Activated CD4-positive, alpha-beta T cell treated with anti-CD3 and anti-CD28 coated beads for 1 hour (primary cell): Measurements from ENCODE around the gene SRRD.
"Not testable (repeated sequence)": the region's sequence is repeated elsewhere in the genome, so short reads cannot be mapped to it uniquely, and the experiment has no call there.

Experiments
- DNase-seq: peaks from one replicate; pipeline ENCODE4 v3.0.0-alpha.2; 2020

The SRRD gene, protein sequence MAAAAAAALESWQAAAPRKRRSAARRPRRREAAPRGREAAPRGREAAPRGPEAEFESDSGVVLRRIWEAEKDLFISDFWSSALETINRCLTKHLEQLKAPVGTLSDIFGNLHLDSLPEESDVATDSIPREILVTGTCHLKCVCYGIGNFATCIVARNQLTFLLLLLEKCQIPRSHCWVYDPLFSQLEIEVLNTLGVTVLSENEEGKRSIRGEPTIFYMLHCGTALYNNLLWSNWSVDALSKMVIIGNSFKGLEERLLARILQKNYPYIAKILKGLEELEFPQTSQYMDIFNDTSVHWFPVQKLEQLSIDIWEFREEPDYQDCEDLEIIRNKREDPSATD

GRCh38 chr22:26483439-26484359 is at the start of gene SRRD, which contains the start of gene HPS4:
Gene SRRD, plus strand, starts transcription at chr22:26483877. Its CDS starts 14 bp downstream, at chr22:26483891.
Gene HPS4, minus strand, starts transcription at chr22:26483783. Its CDS starts 2,021 bp downstream, at chr22:26481762.
- peak; percentile 91 for DNase-seq

- no peak for DNase-seq
Measured at GRCh38 chr22:26435327-26436093, 48.2 kb upstream of the SRRD start.

GRCh38 chr22:26436903-26437515 is 46.7 kb upstream of the SRRD start:
- no peak for DNase-seq

DNA sequence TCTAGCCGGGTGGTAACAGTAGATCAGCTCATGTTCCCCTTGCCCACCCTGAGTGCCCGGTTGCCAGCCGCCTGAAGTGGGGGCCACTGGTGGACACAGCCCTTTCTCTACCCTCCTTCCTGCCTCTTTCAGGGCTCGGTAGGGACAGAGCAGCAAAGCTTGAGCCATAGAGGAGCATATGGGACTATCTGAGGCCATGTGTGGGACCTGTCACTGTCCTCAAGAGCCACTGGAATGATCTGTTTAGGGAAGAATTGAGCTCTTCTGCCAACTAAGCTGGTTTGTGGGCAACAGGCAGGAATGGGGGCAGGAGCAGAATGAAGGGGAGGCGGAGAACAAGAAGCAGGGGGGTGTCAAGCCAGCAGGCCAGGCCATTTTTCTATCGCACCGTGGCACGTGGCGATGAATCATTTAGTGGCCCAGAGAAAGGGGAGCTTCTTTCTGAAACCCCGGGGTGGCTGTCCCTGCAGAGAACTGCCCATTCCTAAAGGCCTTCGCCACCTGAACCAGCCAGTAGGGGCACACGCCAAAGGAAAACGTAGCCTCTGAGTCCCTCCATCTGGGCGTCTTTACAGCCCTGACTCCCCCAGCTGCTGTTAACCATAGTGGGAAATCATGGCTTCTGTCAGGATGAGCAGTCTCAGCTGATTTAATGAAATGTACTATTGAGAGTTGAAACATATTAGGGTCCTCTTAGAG is 45.8 kb upstream of the SRRD start:
- no peak for DNase-seq

DNA sequence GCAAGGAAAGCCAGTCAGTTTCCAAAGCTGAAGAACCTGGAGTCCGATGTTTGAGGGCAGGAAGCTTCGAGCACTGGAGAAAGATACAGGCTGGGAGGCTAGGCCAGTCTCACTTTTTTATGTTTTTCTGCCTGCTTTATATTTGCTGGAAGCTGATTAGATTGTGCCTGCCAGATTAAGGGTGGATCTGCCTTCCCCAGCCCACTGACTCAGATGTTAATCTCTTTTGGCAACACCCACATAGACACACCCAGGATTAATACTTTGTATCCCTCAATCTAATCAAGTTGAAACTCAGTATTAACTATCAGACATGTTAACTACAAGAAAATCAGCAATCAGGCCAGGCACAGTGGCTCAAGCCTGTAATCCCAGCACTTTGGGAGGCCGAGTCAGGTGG is 44.9 kb upstream of the SRRD start:
- DNase-seq = not testable (repeated sequence)

DNA sequence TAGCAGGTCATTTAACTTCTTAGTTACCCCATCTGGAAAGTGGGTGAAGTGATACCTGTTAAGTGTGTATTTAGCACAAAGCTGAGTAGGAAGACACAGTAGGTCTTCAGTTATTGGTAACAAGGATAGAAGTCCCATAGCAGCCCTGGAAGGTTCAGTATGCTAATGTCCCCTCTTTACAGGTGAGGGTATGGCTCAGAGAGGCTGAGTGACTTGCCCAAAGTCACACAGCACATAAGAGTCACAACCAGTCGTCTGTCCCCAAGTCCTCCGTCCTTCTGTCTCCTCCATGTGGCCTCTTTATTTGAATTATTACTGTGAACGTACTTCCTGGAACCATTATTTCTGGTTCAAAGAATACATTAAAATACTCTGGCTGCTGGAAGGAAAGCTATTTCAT is 44.1 kb upstream of the SRRD start:
- no peak for DNase-seq

GRCh38 chr22:26442086-26442756 is 41.5 kb upstream of the SRRD start:
- DNase-seq = no peak

- DNase-seq = no peak
Measured at GRCh38 chr22:26443901-26444690, 39.6 kb upstream of the SRRD start.

DNA sequence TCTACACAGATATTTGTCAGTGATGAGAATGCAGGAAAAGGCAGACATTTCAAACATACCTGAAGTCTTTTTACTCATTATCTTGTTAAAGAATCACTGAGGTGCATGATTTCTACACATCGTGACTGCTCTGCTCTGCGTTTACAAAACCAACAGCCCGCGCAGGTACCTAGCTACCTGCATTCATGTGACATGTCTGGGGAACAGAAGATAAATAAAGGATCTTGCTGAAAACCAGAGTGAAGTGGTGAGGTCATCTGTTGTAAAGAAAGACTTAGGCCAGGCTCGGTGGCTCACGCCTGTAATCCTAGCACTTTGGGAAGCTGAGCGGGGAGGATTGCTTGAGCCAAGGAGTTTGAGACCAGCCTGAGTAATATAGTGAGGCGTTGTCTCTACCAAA is 38.9 kb upstream of the SRRD start:
- no peak for DNase-seq

DNA sequence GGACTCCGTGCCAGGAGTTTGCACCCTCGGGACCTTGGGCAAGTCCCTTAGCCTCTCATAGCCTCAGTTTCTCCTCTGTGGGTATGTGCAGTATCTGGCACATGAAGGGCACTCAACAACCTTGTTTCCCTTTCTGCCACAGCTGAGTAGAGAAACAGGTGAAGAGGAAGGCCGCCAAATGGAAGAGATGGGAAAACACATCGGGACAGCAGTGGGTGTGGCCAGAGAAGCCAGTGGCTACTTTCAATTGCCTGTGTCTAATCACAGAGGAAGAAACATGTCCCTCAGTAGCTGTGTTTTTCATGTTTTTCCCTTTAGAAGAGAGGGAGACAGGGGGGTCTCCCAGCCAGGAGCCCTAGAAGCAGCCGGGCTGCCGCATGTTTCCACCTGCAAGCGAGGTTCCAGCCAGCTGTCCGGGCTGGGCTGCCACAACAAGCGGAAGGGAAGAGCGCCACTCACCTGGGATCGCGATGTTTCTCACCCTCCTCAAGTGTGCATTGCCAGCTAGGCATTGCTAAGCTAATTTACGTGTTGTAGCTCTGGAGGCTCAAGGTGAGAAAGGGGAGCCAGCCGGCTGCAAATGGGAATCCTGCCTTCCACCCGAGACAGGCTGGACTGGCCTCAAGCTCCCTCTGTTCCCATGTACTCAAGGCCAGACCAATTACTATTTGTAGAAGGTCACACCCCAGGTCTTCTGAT is 38.0 kb upstream of the SRRD start:
- no peak for DNase-seq

- DNase-seq = no peak
Measured at GRCh38 chr22:26446808-26447515, 36.7 kb upstream of the SRRD start.

DNA sequence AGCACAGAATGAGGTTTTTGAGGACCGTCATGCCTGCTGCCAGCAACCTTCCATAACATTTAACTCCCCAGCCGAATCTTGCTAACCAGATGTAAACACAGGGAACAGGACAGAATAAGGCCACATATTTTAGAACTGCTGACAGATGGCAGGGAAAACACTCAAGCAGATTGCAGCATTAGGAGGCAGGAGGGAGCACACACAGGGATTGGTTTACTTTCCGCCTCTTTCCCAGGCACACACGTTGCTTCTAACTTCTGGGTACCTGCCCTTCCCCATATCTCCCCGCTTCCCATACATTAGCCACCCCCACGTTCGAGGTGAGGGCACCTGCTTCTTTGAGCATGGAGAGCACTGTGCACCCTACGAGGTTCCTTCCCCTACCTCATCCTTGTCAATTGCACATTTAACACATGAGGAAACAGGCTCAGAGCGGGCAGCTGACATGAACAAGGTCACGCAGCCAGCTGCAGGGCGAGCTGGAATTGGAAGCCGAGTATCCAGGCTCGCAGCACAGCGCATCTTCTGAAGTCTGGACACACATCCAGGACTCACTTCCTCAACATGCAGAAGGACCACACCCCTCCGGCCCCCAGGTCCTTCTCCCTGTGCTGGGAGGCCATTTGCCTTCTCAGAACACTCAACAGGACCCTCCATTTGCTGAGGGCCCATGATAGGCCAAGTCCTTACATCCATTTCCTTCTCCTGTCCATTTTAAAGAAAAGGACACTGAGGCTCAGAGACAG is 35.9 kb upstream of the SRRD start:
- DNase-seq = no peak

DNA sequence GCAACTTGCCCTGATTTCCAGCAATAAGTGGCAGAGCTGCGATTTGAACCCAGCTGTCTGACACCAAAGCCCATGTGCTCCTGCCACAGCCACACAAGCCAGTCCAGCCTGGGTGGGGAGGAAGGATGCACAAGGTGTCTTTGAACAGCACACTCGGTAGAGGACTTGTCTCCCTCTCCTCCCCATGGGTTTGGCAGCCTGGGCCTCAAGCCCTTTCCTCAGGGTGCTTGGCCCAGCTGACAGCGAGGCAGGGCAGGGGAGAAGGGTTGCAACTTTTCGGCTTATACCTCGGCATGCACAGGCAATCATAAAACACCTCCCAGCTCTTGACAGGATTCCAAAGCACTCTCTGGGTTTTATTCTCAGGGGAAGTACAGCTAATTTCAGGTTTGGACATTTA is 35.3 kb upstream of the SRRD start:
- DNase-seq = no peak

GRCh38 chr22:26448941-26449340 is 34.7 kb upstream of the SRRD start:
- DNase-seq = no peak

GRCh38 chr22:26450453-26451185 is 33.1 kb upstream of the SRRD start:
- DNase-seq = no peak

DNA sequence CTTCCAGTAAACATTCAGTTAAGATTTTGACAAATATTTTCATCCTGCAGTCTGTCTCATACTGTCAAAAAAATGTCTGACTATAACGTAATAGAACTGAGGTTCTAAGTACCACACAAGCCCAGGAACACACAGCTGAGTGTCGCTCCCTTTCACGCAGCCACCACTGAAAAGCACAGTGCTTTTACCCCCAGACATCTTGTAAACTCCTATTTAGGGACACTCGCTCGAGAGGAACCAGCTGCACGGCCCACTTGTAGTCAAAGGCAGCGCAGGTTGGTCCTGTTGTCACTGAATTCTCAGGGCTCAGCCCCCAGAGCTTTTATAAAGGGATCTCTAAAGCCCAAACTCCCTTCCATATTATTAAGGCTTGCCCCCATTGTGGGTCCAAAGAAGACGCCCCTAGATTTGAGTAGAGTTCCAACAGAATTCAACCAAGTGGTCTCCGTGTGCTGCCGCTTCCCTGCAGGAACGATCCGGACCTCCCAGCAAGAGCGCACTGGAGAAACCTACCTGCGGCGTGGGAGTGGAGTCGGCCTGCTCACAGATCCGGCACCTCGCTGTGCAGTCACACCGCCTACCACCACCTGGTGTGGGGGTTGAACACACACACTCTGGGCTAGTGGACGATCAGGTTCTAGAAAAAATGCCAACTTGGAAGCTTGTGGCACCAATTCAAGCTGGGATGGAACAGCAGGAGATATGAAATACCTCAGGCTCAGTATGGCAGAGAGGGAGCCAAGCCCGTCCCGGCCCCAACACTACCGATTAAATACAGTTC is 31.3 kb upstream of the SRRD start:
- DNase-seq = no peak

DNA sequence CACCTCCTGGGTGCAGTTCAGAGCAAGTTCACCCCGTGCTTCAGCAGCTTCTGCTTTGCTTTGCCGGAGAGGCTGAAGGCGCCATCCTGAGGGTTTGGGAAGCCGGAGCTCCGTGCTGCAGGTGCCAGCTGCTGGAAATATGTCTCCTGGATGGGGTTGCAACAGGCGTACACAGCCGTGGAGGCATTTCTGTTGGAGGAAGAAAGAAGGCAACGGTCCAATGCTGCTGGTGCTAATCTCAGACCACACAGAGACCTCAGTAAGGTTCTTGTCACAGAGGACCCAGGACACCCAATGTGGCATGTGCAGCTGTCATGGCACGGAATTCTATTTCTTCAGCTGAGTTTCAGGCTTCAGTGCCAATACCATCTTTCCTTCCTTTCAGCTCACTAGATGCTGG is 30.5 kb upstream of the SRRD start:
- DNase-seq = no peak
